ENCODE results near the gene LPCAT3. TPM values are rescaled to one million over a fixed set of nuclear protein-coding genes. Genes with fewer than 3 reads are reported as not detected.

The LPCAT3 gene
- polyA plus RNA-seq, 2 of the 4 experiments (the other 2 are of a cell fraction), result 42.8 to 53.4 TPM

DNA sequence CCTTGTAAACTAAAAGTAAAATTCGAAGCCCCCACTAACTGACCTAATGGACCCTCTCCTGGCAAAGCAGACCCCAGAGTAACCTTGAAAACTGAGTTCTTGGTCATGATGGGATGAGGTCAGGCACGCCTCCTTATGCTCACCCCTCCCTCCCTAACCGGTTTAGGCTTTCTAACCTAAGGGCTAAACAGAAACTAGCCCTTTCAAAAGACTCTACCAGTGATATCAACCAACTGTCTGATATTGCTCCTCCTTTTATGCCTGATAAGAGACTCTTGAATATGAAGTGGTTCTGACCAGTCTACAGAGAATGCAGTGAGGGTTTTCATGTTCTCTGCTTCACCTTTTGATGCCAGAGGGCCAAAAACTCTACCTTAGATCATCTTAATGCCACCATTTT lies 4.8 kb upstream of the LPCAT3 start (continued):
- TF ChIP-seq CTCF (IDR thresholded peaks at IDR 0.05), result no peak
- TF ChIP-seq HOXB5 (CRISPR knock-in tag; IDR thresholded peaks at IDR 0.05), result no peak
- no peak for TF ChIP-seq HDAC2 (IDR thresholded peaks at IDR 0.05)
- no peak for TF ChIP-seq REST (IDR thresholded peaks at IDR 0.05)
- no peak for TF ChIP-seq ESRRA (IDR thresholded peaks at IDR 0.05; ENCODE audit: borderline replicate concordance, low read length)
- TF ChIP-seq MAZ (IDR thresholded peaks at IDR 0.05; ENCODE audit: borderline replicate concordance, low read depth, low read length), result no peak

DNA sequence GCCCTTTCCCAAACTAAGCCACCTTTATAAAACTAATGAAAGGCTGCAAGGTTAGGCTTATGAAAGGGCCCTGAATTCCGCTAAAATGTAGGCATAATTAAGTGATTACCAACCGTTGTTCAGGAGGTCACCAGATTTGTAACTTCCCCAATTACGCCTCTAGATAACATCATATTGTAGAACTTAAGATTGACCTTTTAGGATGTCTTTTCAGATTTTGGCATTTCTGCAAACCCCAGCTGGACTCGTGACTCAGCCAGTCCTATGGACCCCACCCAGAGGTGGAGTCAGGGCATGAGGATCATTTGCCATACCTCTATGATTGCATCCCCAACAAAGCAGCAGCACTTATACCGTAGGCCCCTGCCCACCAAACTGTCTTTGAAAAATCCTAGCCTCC lies 3.7 kb upstream of the LPCAT3 start:
- Histone ChIP-seq H3K27ac (no peak overlapping the region), H3K9me3 (no peaks in the 10 kb centered on the region), H3K4me1 (peaks cover 11% of the 10 kb centered on the region), H3K4me3 (no peak overlapping the region), H3K4me2 (no peak overlapping the region)
- no peak for ATAC-seq
- WGBS (ENCODE audit: missing lambda C conversion rate), result 77% methylated on average over 5 of the region's 5 CpGs
- no peak for FAIRE-seq
- ChIA-PET POLR2A (no interaction called here), CTCF (interaction anchor here (0.9 to 2.3 kb wide), 4 partner anchors 14 to 131 kb away, joined by 3 to 9 read pairs (median 4); partner anchors contain the start of gene C1S)
- TF ChIP-seq HEYL (CRISPR knock-in tag; IDR thresholded peaks at IDR 0.05), result no peak
- no peak for DNase-seq (ENCODE audit: low read depth in 1 of 2, low spot score in 1 of 2)

DNA sequence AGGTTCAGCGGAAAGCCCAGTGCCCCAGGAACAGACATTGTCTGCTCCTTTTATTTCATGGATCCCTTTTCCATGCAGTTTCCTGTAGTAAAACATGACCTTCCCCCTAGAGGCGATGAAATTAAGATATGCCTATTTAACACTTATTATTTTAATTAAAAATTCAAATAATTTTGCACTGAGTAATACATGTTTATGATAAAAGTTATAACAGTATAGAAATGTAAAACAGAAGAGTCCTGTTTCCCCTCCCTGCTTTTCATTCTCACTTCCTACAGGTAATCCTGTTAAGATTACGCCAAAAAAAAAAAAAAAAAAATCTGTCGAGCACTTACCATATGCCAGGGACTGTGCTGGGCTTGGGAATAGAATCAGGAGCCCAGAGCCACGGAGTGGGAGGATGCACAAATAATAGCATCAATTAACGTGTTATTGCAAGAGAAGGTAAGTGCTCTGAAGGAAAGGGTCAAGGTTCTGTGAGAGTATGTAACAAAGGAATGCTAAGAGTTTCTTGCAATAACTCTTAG lies 830 bp upstream of the LPCAT3 start:
- Histone ChIP-seq H3K4me3 (peak overlapping the region; percentile 72), H3K9me3 (no peaks in the 10 kb centered on the region), H3K27ac (peak overlapping the region; percentile 88 to 91), H3K4me2 (peak overlapping the region; percentile 69), H3K4me1 (peaks cover 26% of the 10 kb centered on the region)
- CTCF ChIA-PET, result interaction anchor here (0.7 to 3.4 kb wide), 9 partner anchors 12 to 94 kb away, joined by 3 to 22 read pairs (median 3); partner anchors contain the start of gene C1RL
- FAIRE-seq (no peak), ATAC-seq (no peak), DNase-seq (ENCODE audit: low read depth in 1 of 2, low spot score in 1 of 2) (no peak)
- WGBS (ENCODE audit: missing lambda C conversion rate), result 16% methylated on average over 6 of the region's 6 CpGs
- no peak for TF ChIP-seq MAZ (IDR thresholded peaks at IDR 0.05; ENCODE audit: borderline replicate concordance, low read depth, low read length)
- TF ChIP-seq ZC3H11A (IDR thresholded peaks at IDR 0.05), result no peak
- no peak for TF ChIP-seq CBX8 (IDR thresholded peaks at IDR 0.05)
- no peak for TF ChIP-seq ELK1 (IDR thresholded peaks at IDR 0.05; ENCODE audit: low read depth, low read length)
- no peak for TF ChIP-seq CHD2 (IDR thresholded peaks at IDR 0.05; ENCODE audit: low read length, partially characterized antibody)
- POLR2A ChIA-PET, result interaction anchor here (0.8 to 1.6 kb wide), 8 partner anchors 9 to 89 kb away, joined by 3 to 9 read pairs (median 4); partner anchors contain the start of genes C12orf57 and RNU7-1

- Histone ChIP-seq H3K4me2 (peak overlapping the region; percentile 88), H3K4me3 (peak overlapping the region; percentile 72), H3K27ac (peak overlapping the region; percentile 88 to 91), H3K9me3 (no peaks in the 10 kb centered on the region), H3K4me1 (peaks cover 26% of the 10 kb centered on the region)
- DNase-seq (ENCODE audit: low read depth in 1 of 2, low spot score in 1 of 2), result peak in 1 of 2 experiments; percentile 43
- ChIA-PET CTCF (interaction anchor here (0.5 to 3.4 kb wide), 19 partner anchors 8 to 149 kb away, joined by 3 to 22 read pairs (median 4); partner anchors contain the start of genes C1RL, C1S and SPSB2), POLR2A (interaction anchor here (0.7 to 1.6 kb wide), 10 partner anchors 8 to 90 kb away, joined by 3 to 9 read pairs (median 3); partner anchors contain the start of genes C12orf57 and RNU7-1)
- FAIRE-seq, result no peak
- ATAC-seq, result peak; percentile 71 to 72
- 3% methylated on average over 20 of the region's 25 CpGs for WGBS (ENCODE audit: missing lambda C conversion rate)
- TF ChIP-seq CHD4 (IDR thresholded peaks at IDR 0.05; ENCODE audit: borderline replicate concordance), result no peak
- TF ChIP-seq KDM1A (IDR thresholded peaks at IDR 0.05; ENCODE audit: low read depth), result no peak
- no peak for TF ChIP-seq EHMT2 (IDR thresholded peaks at IDR 0.05; ENCODE audit: low read depth)
- TF ChIP-seq SREBF2 (IDR thresholded peaks at IDR 0.05), result no peak
- TF ChIP-seq TFCP2L1 (CRISPR knock-in tag; IDR thresholded peaks at IDR 0.05), result 0 out of 2 replicates have a peak, but pooled peaks have one; percentile 53
- TF ChIP-seq HEYL (CRISPR knock-in tag; IDR thresholded peaks at IDR 0.05), result no peak
- no peak for TF ChIP-seq HOXA7 (CRISPR knock-in tag; IDR thresholded peaks at IDR 0.05)
- no peak for TF ChIP-seq JUN (IDR thresholded peaks at IDR 0.05)
- TF ChIP-seq, protein P1, sequence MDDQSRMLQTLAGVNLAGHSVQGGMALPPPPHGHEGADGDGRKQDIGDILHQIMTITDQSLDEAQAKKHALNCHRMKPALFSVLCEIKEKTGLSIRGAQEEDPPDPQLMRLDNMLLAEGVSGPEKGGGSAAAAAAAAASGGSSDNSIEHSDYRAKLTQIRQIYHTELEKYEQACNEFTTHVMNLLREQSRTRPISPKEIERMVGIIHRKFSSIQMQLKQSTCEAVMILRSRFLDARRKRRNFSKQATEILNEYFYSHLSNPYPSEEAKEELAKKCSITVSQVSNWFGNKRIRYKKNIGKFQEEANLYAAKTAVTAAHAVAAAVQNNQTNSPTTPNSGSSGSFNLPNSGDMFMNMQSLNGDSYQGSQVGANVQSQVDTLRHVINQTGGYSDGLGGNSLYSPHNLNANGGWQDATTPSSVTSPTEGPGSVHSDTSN (IDR thresholded peaks at IDR 0.05), result no peak
- TF ChIP-seq CBX8 (IDR thresholded peaks at IDR 0.05), result no peak
- TF ChIP-seq RNF2 (IDR thresholded peaks at IDR 0.05; ENCODE audit: borderline replicate concordance, low read depth), result no peak
- TF ChIP-seq, protein P2, sequence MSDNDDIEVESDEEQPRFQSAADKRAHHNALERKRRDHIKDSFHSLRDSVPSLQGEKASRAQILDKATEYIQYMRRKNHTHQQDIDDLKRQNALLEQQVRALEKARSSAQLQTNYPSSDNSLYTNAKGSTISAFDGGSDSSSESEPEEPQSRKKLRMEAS (IDR thresholded peaks at IDR 0.05), result 0 out of 2 replicates have a peak, but pooled peaks have one; percentile 30
- no peak for TF ChIP-seq FOSL2 (IDR thresholded peaks at IDR 0.05)
- no peak for TF ChIP-seq FOSL2 (CRISPR knock-in tag; IDR thresholded peaks at IDR 0.05)
Measured at GRCh38 chr12:7017870-7018349, 366 bp downstream of the LPCAT3 start.
